PC-3 (cell line): ENCODE results near the gene IQSEC1. TPM values are rescaled to one million over a fixed set of nuclear protein-coding genes. Genes with fewer than 3 reads are reported as not detected.

Experiments
- ATAC-seq: fragments of 200-7000 bp; cut with Tn5 transposase; 2 replicates; pipeline ENCODE4 v1.9.1; 2020; ENCODE audit warnings: mild to moderate bottlenecking, moderate library complexity
- BruUV-seq: library from RNA; stranded (reverse); fragments of 400-500 nt; replicated peaks from 2 replicates; lab custom pipeline; 2021; lab: Mats Ljungman, UMichigan
- CTCF ChIA-PET: fragments of 300-600 bp; sonication (Branson Sonifier 250); formaldehyde crosslinking; loops from one replicate; lab custom pipeline; 2022; ENCODE audit warnings: antibody characterized with exemption; lab: Charles Lee
- POLR2A ChIA-PET: fragments of 300-600 bp; sonication (Branson Sonifier 250); formaldehyde crosslinking; loops from one replicate; lab custom pipeline; 2022; ENCODE audit warnings: antibody characterized with exemption; ENCODE audit not compliant: unreplicated experiment; lab: Charles Lee
- DNase-seq: peaks from one replicate; pipeline ENCODE4 v3.0.0-alpha.2; 2015
- H2AFZ ChIP-seq: fragments of 300-600 bp; sonication (generic); 2 replicates; pipeline ENCODE4 v1.6.0; 2016; ENCODE audit warnings: antibody characterized with exemption, low read length
- H3F3A ChIP-seq: fragments of 300-600 bp; sonication (generic); one replicate; pipeline ENCODE4 v1.6.0; 2017; ENCODE audit warnings: antibody characterized with exemption, low read length, control low read depth, mild to moderate bottlenecking; ENCODE audit not compliant: unreplicated experiment
- H3K27ac ChIP-seq: fragments of 300-600 bp; sonication (generic); 2 replicates; pipeline ENCODE4 v1.5.1; 2016; ENCODE audit warnings: mild to moderate bottlenecking, low read length
- H3K27me3 ChIP-seq: fragments of 300-600 bp; sonication (generic); 2 replicates; pipeline ENCODE4 v1.6.1; 2016; ENCODE audit warnings: low read length, mixed read lengths
- H3K36me3 ChIP-seq: fragments of 300-600 bp; sonication (generic); 2 replicates; pipeline ENCODE4 v1.6.1; 2016; ENCODE audit warnings: low read depth, mixed run types, low read length, mixed read lengths
- H3K4me1 ChIP-seq: fragments of 300-600 bp; sonication (generic); 2 replicates; pipeline ENCODE4 v1.5.1; 2016; ENCODE audit warnings: low read length; ENCODE audit not compliant: insufficient read depth
- H3K4me2 ChIP-seq: fragments of 300-600 bp; sonication (generic); 2 replicates; pipeline ENCODE4 v1.6.0; 2016; ENCODE audit warnings: low read length
- H3K4me3 ChIP-seq: fragments of 300-600 bp; sonication (generic); 2 replicates; pipeline ENCODE4 v1.5.1; 2016; ENCODE audit warnings: mild to moderate bottlenecking, low read length, mixed read lengths
- H3K79me2 ChIP-seq: fragments of 300-600 bp; sonication (generic); 2 replicates; pipeline ENCODE4 v1.6.1; 2017; ENCODE audit warnings: low read length, mixed read lengths
- H3K9ac ChIP-seq: fragments of 300-600 bp; sonication (generic); 2 replicates; pipeline ENCODE4 v1.6.0; 2016; ENCODE audit warnings: mild to moderate bottlenecking, low read length
- H3K9me2 ChIP-seq: fragments of 300-600 bp; sonication (generic); replicated peaks from 2 replicates; pipeline ENCODE4 v1.6.1; 2016; ENCODE audit warnings: mixed run types, low read length, mixed read lengths
- H3K9me3 ChIP-seq: fragments of 300-600 bp; sonication (generic); 2 replicates; pipeline ENCODE4 v1.6.1; 2016; ENCODE audit warnings: low read length, mixed read lengths
- H4K20me1 ChIP-seq: fragments of 300-600 bp; sonication (generic); 2 replicates; pipeline ENCODE4 v1.6.1; 2016; ENCODE audit warnings: low read length, mixed read lengths
- EZH2 ChIP-seq: fragments of 300-600 bp; sonication (generic); IDR thresholded peaks from one replicate; pipeline ENCODE4 v1.6.1; 2017; ENCODE audit warnings: antibody characterized with exemption, mild to moderate bottlenecking, low read length; ENCODE audit not compliant: unreplicated experiment
- EZH2phosphoT487 ChIP-seq: fragments of 300-600 bp; sonication (generic); IDR thresholded peaks from 2 replicates; pipeline ENCODE4 v1.6.1; 2018; ENCODE audit warnings: mild to moderate bottlenecking, antibody characterized with exemption, low read length, borderline replicate concordance
- intact Hi-C: fragments of 100-400 bp; cut with micrococcal nuclease; formaldehyde crosslinking; loops from 2 replicates; pipeline ENCODE4 v1.9.0; 2023
- total RNA-seq: library from RNA; depleted of rRNA; stranded (reverse); fragments of >200 nt; gene quantifications from 2 replicates; pipeline ENCODE4 v1.2.3, GENCODE V29; 2014
- TF ChIP-seq, protein P1 (sequence below): fragments of 300-600 bp; sonication (generic); conservative IDR thresholded peaks from 2 replicates; pipeline ENCODE4 v1.5.1; 2017; ENCODE audit warnings: antibody characterized with exemption, low read depth, mild to moderate bottlenecking, low read length

The IQSEC1 gene
- total RNA-seq, 1 experiment from 2014 or later: 37.9 TPM

GRCh38 chr3:13085081-13085845 lies 12.0 kb upstream of the IQSEC1 start:
- no peak overlapping the region for H3K27ac ChIP-seq
- POLR2A ChIA-PET: no interaction called here
- no peaks in the 10 kb centered on the region for H3F3A ChIP-seq
- H4K20me1 ChIP-seq: no peaks in the 10 kb centered on the region
- no peaks in the 10 kb centered on the region for H3K9me3 ChIP-seq
- no peak for TF ChIP-seq EZH2
- TF ChIP-seq, protein P1, sequence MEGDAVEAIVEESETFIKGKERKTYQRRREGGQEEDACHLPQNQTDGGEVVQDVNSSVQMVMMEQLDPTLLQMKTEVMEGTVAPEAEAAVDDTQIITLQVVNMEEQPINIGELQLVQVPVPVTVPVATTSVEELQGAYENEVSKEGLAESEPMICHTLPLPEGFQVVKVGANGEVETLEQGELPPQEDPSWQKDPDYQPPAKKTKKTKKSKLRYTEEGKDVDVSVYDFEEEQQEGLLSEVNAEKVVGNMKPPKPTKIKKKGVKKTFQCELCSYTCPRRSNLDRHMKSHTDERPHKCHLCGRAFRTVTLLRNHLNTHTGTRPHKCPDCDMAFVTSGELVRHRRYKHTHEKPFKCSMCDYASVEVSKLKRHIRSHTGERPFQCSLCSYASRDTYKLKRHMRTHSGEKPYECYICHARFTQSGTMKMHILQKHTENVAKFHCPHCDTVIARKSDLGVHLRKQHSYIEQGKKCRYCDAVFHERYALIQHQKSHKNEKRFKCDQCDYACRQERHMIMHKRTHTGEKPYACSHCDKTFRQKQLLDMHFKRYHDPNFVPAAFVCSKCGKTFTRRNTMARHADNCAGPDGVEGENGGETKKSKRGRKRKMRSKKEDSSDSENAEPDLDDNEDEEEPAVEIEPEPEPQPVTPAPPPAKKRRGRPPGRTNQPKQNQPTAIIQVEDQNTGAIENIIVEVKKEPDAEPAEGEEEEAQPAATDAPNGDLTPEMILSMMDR: no peak
- no peak for TF ChIP-seq EZH2phosphoT487
- 0 out of 2 replicates have a peak, but pooled peaks cover 4% of the 10 kb centered on the region for H3K4me1 ChIP-seq
- no peak for DNase-seq
- H3K9ac ChIP-seq: no peak overlapping the region
- BruUV-seq: no TSS peak
- H3K9me2 ChIP-seq: no peaks in the 10 kb centered on the region
- H3K4me2 ChIP-seq: no peak overlapping the region
- intact Hi-C loops: no loop called here
- H3K4me3 ChIP-seq: no peak overlapping the region
- no peak overlapping the region for H2AFZ ChIP-seq
- H3K36me3 ChIP-seq: no peaks in the 10 kb centered on the region
- no peaks in the 10 kb centered on the region for H3K27me3 ChIP-seq
- H3K79me2 ChIP-seq: no peaks in the 10 kb centered on the region
- no peak for ATAC-seq
- CTCF ChIA-PET: no interaction called here

DNA sequence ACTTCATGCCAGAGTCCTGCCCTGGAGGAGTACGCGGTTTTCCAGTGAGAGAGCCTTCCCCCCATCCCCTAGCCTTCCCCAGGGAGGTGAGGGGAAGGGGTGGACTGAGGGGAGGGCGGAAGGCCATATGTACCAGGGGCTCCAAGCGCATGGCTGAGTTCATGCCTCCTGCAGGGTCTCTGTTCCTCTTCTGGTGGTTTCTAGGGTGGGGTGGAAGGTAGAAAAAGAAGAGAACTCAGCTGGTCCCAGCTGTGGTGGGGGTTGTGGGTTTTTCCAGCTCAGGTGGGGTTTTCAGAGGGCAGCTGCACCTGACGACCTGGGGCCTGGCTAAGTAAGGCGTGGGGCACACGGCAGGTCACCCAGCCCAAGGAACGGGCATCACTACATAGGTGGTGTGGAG lies 10.7 kb upstream of the IQSEC1 start:
- Histone ChIP-seq H3K36me3 (no peaks in the 10 kb centered on the region), H3K9me3 (no peaks in the 10 kb centered on the region), H4K20me1 (no peaks in the 10 kb centered on the region), H3K9me2 (no peaks in the 10 kb centered on the region), H2AFZ (no peak overlapping the region), H3K4me2 (no peak overlapping the region), H3K9ac (no peak overlapping the region), H3F3A (no peaks in the 10 kb centered on the region), H3K4me3 (no peak overlapping the region), H3K4me1 (0 out of 2 replicates have a peak, but pooled peaks cover 4% of the 10 kb centered on the region), H3K79me2 (no peaks in the 10 kb centered on the region), H3K27me3 (no peaks in the 10 kb centered on the region), H3K27ac (no peak overlapping the region)
- no peak for ATAC-seq
- no TSS peak for BruUV-seq
- intact Hi-C loops: no loop called here
- DNase-seq: no peak
- TF ChIP-seq, protein P1: no peak
- TF ChIP-seq EZH2: no peak
- no peak for TF ChIP-seq EZH2phosphoT487
- POLR2A ChIA-PET: no interaction called here
- CTCF ChIA-PET: no interaction called here

DNA sequence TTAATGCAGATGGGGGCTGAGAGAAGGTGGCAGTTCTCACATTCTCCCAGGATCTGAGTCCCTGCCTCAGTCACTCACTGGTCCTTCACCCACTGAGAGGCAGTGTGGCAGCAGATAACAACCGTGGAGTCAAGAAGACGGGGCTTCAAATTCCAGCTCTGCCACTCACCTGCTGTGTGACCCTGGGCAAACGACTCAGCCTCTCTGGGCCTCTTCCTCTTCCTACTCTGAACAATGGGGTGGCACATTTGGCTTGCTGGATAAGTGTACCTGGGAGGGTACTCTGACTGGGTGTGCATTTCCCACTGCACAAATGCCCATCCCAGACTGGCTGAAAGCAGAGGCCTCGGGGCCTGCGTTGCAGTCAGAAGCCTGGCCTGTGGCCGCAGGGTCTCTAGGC lies 10.0 kb upstream of the IQSEC1 start:
- TF ChIP-seq EZH2: no peak
- TF ChIP-seq, protein P1: no peak
- TF ChIP-seq EZH2phosphoT487: no peak

More for the DNA sequence above, 10.0 kb upstream of the IQSEC1 start:
- Histone ChIP-seq H4K20me1 (no peaks in the 10 kb centered on the region), H3K9ac (no peak overlapping the region), H3K27me3 (no peaks in the 10 kb centered on the region), H3F3A (no peaks in the 10 kb centered on the region), H3K9me3 (no peaks in the 10 kb centered on the region), H3K9me2 (no peaks in the 10 kb centered on the region), H3K27ac (no peak overlapping the region), H3K4me1 (0 out of 2 replicates have a peak, but pooled peaks cover 4% of the 10 kb centered on the region), H3K36me3 (no peaks in the 10 kb centered on the region), H2AFZ (no peak overlapping the region), H3K4me2 (no peak overlapping the region), H3K4me3 (no peak overlapping the region), H3K79me2 (no peaks in the 10 kb centered on the region)
- ATAC-seq: no peak
- no TSS peak for BruUV-seq
- CTCF ChIA-PET: no interaction called here
- DNase-seq: no peak
- POLR2A ChIA-PET: no interaction called here
- intact Hi-C loops: no loop called here
